Adrenal gland (tissue), 12 donors: ENCODE data around the gene CYP27B1. TPM values are rescaled to one million over a fixed set of nuclear protein-coding genes. Genes with fewer than 3 reads are reported as not detected.
A peak's percentile ranks its signal among the peaks of the same experiment; 100 is the strongest.

Experiments
- DNase-seq, 7 donors: peaks; one replicate each; pipeline ENCODE4 v3.0.0-alpha.2; 2019 to 2020
- H3K27ac ChIP-seq, 5 donors: fragments of 200-600 bp; sonication (generic) in 4 of 5; 1 replicate in 3 of 5; 2 replicates in 2 of 5; pipeline versions ENCODE4 v1.5.1 to v1.8.0; 2016 to 2020; ENCODE audit warnings: mild to moderate bottlenecking in 1 of 5
- H3K27me3 ChIP-seq: fragments of 200-600 bp; 2 replicates; pipeline ENCODE4 v1.8.0; 2021
- H3K36me3 ChIP-seq, 2 donors: fragments of 200-600 bp; replicated peaks in 1 of 2; 1 replicate in 1 of 2; 2 replicates in 1 of 2; pipeline versions ENCODE4 v1.5.1 to v1.8.0; 2018 to 2022
- H3K4me1 ChIP-seq, 2 donors: fragments of 200-600 bp; replicated peaks in 1 of 2; 1 replicate in 1 of 2; 2 replicates in 1 of 2; pipeline versions ENCODE4 v1.5.1 to v1.8.0; 2018 to 2021
- H3K4me3 ChIP-seq, 4 donors: fragments of 200-600 bp; sonication (generic) in 3 of 4; one replicate each; pipeline ENCODE4 v1.5.1; 2016 to 2018
- H3K9me3 ChIP-seq, 3 donors: fragments of 200-600 bp; sonication (generic) in 1 of 3; replicated peaks in 1 of 3; 1 replicate in 2 of 3; 2 replicates in 1 of 3; pipeline versions ENCODE4 v1.5.1 to v1.8.0; 2016 to 2021
- POLR2A ChIP-seq, 2 donors: fragments of 450-650 bp; IDR thresholded peaks; one replicate each; pipeline ENCODE4 v1.6.1; 2017; ENCODE audit warnings: antibody characterized with exemption in 2 of 2, mild to moderate bottlenecking in 2 of 2, moderate library complexity in 1 of 2
- WGBS, 4 donors: extraction: QIAGEN DNeasy Blood & Tissue Kit in 2 of 4; methylation state at CpG; one replicate each; pipeline versions ENCODE4 v1.1.5 to v1.1.7; 2013 to 2017; 5-methylcytosine and 5-hydroxymethylcytosine counted together
- intact Hi-C, 2 donors: fragments of 100-400 bp; cut with DNase I; formaldehyde crosslinking; loops; one replicate each; pipeline versions ENCODE4 v1.14.1 to v1.15.0; 2022 to 2023
- polyA plus RNA-seq, 3 donors: library from polyadenylated mRNA; stranded (reverse); fragments of 200-250 nt in 2 of 3; fragments of 350-450 nt in 1 of 3; fragmentation: Illumina TruSeq in 1 of 3; extraction: RNeasy Lipid Tissue Mini Kit (QIAGEN cat#74804) in 1 of 3; gene quantifications; one replicate each; pipeline ENCODE4 v1.2.3, GENCODE V29; 2013 to 2014
- total RNA-seq, 9 donors: library from RNA; depleted of rRNA in 4 of 9; stranded (reverse); fragments of >200 nt in 4 of 9; fragments of 120-200 nt in 1 of 9; fragmentation: NEBNext Ultra II Directional in 1 of 9; extraction: Animal tissue kit (Norgen Biotek cat#: 25700) in 1 of 9; gene quantifications; one replicate each; pipeline versions ENCODE4 v1.1.0 to v1.2.4, GENCODE V29; 2013 to 2023
- TF ChIP-seq, protein P1 (sequence below), 6 experiments: fragments of 450-650 bp in 4 of 6; fragments of 200-600 bp in 2 of 6; sonication (generic) in 1 of 6; IDR thresholded peaks; 1 replicate in 5 of 6; 2 replicates in 1 of 6; pipeline versions ENCODE4 v1.5.1 to v1.8.0; 2016 to 2021; ENCODE audit warnings: antibody characterized with exemption in 6 of 6, mild to moderate bottlenecking in 2 of 6, moderate library complexity in 1 of 6
- donor health status: healthy with polysubstance abuse.
- donor health status: Bipolar disorder and iron deficiency.
- donor health status: DM: yes; HTN: yes; CAD: no.
- donor health status: DM: no; HTN: no; CAD: no.
- donor health status: DM: no; HTN: no; CAD: no.
- donor health status: DM: yes; HTN: yes; CAD: no.

Gene CYP27B1
- total and polyA plus RNA-seq, 12 donors: 0.48 to 10.4 (median 3.1) TPM

DNA sequence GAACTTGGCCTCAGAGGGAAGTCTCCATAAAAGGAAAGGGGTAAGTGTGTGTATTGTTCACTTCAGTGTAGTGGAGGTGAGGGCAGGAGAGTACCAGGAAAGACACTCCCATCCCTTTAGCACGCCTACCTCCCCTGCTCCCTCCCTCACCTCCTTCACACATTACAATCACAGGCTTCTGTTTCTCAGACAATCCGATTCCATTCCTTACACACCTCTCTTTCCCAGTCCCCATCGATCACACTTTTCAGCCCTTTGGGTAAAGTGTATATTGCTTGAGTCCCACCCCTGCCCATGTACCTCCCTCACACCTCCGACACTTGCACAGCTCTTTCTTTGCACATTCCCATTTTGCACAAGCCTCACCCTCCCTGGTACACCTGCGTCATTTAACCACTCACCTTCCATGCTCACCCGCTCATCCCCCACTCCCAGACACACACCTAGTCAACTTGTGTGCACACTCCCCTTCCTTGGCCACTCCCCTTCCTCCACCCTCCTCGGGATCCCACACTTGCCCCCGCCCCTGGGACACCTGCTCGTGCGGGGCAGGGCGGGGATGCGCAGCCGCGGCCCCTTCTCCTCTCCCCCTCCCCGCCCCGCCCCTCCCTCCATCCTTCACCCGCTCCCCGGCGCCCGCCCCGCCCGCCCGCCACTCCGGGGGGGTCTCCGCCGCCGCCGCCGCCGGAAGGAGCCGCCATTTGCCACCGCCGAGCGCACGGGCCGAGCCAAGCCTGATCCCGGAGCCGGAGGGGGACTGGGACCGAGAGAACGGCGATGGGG lies 12.3 kb downstream of the CYP27B1 start, which contains the start of gene MARCHF9:
TSS of gene MARCHF9 (plus strand) at position 693 of the 783 bp plus-strand sequence. CDS start 426 bp downstream, outside the sequence.
- peak within 1 kb of the TSS in 2 of 4 donors; percentile 73 to 92 for H3K4me3 ChIP-seq
- peaks cover 0 to 33% of the 10 kb centered on the region in 2 donors for H3K36me3 ChIP-seq
- peaks cover 8 to 33% of the 10 kb centered on the region in 2 donors for H3K4me1 ChIP-seq
- intact Hi-C loops: no loop called here
- DNase-seq: peak; percentile 60 to 81 (median 72)
- H3K27ac ChIP-seq: peak within 1 kb of the TSS in 2 of 5 donors; percentile 38 to 65
- no peak for TF ChIP-seq POLR2A (IDR thresholded peaks at IDR 0.05)
- TF ChIP-seq, protein P1, sequence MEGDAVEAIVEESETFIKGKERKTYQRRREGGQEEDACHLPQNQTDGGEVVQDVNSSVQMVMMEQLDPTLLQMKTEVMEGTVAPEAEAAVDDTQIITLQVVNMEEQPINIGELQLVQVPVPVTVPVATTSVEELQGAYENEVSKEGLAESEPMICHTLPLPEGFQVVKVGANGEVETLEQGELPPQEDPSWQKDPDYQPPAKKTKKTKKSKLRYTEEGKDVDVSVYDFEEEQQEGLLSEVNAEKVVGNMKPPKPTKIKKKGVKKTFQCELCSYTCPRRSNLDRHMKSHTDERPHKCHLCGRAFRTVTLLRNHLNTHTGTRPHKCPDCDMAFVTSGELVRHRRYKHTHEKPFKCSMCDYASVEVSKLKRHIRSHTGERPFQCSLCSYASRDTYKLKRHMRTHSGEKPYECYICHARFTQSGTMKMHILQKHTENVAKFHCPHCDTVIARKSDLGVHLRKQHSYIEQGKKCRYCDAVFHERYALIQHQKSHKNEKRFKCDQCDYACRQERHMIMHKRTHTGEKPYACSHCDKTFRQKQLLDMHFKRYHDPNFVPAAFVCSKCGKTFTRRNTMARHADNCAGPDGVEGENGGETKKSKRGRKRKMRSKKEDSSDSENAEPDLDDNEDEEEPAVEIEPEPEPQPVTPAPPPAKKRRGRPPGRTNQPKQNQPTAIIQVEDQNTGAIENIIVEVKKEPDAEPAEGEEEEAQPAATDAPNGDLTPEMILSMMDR (IDR thresholded peaks at IDR 0.05): no peak
- H3K9me3 ChIP-seq: no peaks in the 10 kb centered on the region
- 1 to 2% (median 2%) methylated on average over 11 to 39 of the region's 41 CpGs for WGBS, 4 donors
- no peaks in the 10 kb centered on the region for H3K27me3 ChIP-seq

DNA sequence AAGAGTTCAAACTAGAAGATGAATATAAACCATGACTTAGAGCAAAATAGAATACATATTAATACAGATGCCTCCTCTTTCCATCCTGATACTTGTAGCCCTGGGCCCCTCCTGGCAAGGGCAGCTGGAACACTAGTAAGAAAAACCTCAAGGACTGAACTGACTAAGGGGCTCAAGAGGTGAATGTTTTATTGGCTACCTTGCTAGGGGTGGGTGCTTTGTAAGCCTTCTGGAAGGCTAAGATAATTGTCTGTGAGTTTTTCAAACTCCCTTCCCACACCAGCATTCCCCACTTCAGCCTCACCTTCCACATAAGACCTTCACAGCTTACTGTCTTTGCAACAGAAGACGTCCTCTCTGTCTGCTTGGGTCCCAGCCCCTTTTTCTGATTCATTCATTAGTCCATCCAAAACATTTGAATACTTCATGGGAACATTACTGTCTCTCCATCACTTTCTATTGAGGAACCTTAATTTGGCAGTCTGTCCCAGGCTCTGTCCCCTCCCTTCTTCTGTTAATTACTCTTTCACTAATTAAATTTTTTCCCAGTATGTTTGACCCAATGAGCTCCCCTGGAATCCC lies 13.0 kb downstream of the CYP27B1 start:
- peak overlapping the region in 2 of 5 donors; percentile 6 to 20 for H3K27ac ChIP-seq
- intact Hi-C loops: no loop called here
- peaks cover 8 to 33% of the 10 kb centered on the region in 2 donors for H3K4me1 ChIP-seq
- H3K9me3 ChIP-seq: no peaks in the 10 kb centered on the region
- 13 to 25% (median 18%) methylated on average over 1 of the region's 1 CpG for WGBS, 4 donors
- H3K36me3 ChIP-seq: peaks cover 0 to 36% of the 10 kb centered on the region in 2 donors
- DNase-seq: no peak
- no peak overlapping the region for H3K4me3 ChIP-seq
- no peak for TF ChIP-seq POLR2A (IDR thresholded peaks at IDR 0.05)
- TF ChIP-seq, protein P1 (IDR thresholded peaks at IDR 0.05): no peak
- H3K27me3 ChIP-seq: no peaks in the 10 kb centered on the region

DNA sequence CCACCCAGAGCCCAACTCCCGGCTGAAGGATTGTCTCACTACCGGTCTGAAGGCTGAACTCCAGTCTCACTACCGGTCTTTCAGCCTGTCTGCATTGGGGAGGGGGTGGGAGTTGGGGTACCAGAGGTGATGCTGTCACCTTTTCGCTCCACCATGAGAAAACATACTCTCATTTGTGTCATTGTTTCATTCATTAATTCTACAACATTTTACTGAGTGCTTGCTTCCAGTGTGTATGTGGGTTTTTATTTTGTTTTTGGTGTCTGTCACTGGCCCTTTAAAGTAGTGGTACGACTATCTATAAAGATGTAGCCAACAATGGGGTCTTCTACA lies 14.2 kb downstream of the CYP27B1 start:
- DNase-seq: no peak
- intact Hi-C loops: no loop called here
- peaks cover 8 to 33% of the 10 kb centered on the region in 2 donors for H3K4me1 ChIP-seq
- no peaks in the 10 kb centered on the region for H3K9me3 ChIP-seq
- H3K4me3 ChIP-seq: peak overlapping the region in 1 of 4 donors; percentile 18
- peak overlapping the region in 4 of 5 donors; percentile 5 to 98 (median 74) for H3K27ac ChIP-seq
- peaks cover 0 to 36% of the 10 kb centered on the region in 2 donors for H3K36me3 ChIP-seq
- 0 to 4% (median 2%) methylated on average over 3 to 5 of the region's 5 CpGs for WGBS, 4 donors
- H3K27me3 ChIP-seq: no peaks in the 10 kb centered on the region
- TF ChIP-seq POLR2A (IDR thresholded peaks at IDR 0.05): no peak
- TF ChIP-seq, protein P1 (IDR thresholded peaks at IDR 0.05): no peak
